HG03196 (cell line): ENCODE results near the gene AANAT.

ENCODE experiments used
- ATAC-seq: cut with Tn5 transposase; IDR thresholded peaks from one replicate; pipeline ENCODE4 v1.9.1; 2021; ENCODE audit not compliant: unreplicated experiment

The AANAT gene

DNA sequence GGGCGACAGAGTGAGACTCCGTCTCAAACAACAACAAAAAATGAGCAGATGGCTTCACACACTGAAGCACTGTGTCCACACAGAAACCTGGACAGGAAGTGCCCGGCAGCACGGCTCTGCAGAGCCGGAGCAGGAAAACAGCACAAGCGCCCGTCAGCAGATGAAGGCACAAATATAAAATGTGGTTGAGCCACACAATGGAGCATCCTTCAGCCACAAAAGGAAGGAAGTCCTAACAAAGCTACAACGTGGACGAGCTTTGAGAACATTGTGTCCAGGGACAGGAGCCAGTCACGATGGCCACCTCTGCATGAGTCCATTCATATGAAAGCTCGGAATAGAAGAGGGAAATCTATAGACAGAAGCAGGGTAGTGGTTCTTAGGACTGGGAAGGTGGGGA lies 18.2 kb downstream of the AANAT start:
- ATAC-seq: no peak

DNA sequence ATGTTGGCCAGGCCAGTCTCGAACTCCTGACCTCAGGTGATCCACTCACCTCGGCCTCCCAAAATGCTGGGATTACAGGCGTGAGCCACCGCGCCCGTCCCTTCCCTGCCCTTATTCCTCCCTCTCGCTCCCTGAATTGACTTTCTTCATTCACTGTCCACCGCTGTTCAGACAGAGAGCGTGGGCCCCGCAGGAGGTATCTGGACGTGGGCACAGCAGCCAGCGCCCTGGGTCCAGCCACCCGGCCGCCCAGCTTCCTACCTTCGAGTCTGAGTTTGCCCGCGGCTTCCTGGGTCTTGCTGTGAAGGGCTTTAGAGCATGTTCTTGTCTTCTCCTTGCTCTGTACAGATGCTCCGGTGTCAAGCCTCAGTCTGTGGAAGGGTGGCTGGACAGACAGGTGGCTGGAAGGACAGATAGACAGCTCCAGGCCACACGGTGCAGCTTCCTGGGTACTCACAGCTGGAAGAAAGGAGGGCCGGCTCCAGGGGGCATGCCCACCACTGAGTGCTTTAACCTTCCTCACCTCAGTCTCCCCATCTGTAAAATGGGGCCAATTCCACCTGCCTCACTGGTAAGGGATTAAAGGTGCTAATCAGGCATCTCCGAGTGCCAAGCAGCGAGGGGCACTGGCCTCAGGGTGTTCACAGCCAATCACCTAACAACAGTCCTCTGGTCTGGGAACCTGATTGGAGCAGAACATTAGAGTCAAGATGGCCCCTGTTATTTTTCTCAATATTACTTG lies 20.2 kb downstream of the AANAT start:
- ATAC-seq: no peak

DNA sequence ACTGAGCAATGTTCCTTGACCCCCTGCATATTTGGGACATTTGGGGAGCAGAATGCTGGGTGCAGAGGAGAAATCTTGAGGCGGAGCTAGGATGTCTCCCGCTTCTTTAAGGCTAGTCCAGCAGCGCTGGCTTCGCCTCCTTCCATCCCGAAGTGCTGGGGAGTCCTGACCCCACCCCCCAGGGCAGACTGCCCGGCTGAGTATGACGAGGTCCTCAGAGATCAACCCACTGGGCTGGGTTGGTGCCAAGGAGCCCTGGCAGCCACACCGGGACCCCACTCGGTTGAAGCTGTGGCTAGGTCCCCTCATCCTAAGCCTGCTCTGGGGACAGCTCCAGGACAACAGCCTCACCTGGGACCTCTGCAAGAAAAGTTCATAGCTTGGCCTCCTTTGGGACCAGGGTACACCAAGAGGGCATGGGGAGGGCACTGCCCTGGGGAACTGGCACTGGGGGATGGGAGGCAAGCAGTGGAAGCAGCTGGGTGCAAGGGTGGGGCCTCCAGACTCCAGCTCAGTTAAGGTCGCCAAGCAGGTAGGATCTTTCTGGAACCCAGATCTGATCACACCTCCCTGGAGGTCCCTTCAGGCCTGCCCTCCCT lies 22.8 kb downstream of the AANAT start:
- no peak for ATAC-seq

DNA sequence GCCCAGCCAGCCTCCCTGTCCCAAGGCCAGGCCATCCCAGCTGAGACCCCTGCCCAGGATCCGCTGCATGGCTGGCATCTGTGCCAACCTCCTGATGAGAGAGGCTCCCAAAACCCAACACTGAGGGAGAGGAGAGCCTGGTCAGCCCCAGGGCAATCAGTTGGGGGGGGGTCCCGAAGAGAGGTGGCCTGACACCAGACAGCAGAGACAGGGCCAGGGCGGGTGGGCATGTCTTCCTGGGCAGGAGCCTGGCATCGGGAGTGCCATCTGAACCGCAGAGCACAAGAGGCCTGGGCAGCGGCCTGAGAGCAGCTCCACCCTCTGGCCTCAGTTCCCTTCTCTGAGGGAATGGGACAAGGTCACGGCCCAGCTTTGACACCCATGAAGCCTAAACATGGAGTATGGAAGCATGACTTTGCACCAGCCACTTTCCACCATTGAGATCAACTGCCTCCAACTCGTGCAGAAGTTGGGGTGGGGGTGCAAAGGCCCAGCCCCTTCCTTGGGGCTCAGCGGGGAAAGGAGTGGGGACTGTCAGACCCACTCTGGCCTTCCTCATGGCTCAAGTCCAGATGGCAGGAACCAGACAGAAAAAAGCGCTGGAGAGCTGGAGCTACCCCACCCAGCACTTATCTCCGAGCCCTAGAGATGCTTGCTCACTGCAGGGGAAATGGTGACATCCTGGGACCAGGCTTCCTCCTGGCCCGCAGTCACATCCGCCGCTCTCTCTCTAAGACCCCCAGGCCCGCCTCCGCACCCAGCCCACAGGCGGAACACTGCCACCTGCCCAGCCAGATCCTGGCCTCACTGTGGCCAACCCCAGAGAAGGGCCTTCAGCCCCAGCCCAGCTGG lies 24.1 kb downstream of the AANAT start:
- ATAC-seq: peak; percentile 12

DNA sequence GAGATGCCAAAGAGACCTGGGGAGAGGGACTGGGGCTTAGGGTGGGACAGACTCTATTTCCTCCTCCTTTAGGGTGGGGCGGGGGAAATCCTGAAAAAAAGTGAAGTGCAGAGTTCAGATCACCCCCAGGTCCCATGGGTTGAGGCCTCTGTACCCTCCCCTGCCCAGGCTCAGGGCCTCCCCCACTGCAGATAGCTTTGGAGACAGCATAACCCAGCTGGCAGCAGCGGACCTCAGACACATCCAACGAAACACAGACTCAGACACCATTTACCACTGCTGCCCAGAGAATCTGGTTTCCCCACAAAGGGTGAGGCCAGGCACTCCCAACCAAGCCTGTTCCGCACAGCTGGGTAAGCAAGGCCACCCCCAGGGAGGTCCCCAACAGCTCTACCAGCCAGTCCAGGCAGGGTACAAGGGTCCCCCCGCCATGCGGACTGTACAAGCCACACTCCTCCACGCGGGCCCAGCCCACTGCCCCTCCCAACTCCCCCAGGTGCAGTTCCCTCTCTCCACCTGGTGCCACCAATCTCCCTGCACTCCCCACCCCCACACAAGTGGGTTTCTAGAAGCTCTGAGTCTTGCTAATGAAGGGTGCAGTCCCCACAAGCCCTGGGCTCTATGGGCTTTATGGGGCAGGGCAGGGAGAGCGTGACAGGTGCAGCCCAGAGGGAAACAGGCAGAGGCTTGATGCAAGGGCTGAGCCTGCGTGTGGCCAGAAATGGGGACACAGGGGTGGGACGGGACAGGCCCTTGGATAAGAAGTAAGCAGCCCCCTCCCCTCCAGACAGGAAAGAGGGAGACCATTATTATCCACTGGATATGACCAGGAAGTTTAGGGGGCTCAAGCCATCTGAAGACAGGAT lies 25.0 kb downstream of the AANAT start:
- peak; percentile 35 for ATAC-seq

DNA sequence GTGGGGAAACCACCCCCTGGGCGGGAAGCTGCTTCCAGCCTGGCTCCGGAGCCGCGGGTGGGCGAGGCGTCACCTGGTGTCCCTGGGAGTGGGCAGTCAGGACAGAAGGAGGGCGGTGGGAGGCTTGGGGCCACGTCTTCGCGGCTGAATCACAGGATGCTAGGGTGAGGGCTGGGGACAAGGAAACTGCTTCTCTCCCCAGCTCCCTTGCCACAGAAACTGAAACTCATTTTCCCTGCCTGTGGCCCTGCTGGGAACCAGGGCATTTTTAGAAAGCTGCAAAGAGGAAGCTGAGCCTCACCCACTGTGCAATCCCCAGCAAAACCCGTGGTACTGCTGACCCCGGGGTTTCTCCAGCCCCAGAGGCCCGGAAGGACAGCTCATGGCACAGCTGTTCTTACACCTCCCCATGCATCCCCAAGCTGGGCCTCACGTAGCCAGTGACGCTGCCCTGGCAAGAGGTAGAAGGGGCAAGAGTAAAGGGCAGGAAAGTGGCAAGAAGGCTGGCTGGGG lies 25.6 kb downstream of the AANAT start:
- ATAC-seq: peak; percentile 46

DNA sequence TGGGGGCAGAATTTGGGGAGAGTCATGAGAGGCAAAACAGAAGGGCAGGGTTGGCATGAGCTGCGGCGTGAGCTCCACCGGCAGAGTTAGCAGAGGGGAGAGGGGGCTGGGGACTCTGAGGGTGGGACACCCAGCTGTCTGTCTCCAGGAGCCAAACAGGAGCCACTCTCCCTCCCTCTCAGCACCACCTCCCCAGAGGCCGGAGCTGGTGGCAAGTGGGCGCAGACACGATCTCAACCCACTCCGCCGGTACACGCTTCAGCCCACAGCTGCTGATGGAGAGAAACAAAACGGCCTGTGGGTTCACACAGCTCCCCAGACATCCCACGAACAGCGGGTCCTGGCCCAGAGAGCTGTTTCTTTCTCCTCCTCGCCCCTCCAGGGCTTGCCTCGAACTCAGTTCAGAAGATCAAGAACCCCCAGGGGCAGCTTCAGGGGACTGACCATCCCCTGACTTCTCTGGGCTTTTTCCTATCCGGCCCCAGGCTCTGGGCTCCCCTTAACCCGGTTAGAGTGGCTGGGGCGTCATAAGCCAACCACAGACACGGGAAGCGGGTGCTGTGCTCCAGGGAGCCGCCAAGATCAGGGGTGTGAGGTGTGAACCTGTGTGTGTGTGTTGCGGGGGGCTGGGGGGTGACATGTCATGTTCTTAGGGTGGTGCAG lies 26.2 kb downstream of the AANAT start:
- no peak for ATAC-seq

DNA sequence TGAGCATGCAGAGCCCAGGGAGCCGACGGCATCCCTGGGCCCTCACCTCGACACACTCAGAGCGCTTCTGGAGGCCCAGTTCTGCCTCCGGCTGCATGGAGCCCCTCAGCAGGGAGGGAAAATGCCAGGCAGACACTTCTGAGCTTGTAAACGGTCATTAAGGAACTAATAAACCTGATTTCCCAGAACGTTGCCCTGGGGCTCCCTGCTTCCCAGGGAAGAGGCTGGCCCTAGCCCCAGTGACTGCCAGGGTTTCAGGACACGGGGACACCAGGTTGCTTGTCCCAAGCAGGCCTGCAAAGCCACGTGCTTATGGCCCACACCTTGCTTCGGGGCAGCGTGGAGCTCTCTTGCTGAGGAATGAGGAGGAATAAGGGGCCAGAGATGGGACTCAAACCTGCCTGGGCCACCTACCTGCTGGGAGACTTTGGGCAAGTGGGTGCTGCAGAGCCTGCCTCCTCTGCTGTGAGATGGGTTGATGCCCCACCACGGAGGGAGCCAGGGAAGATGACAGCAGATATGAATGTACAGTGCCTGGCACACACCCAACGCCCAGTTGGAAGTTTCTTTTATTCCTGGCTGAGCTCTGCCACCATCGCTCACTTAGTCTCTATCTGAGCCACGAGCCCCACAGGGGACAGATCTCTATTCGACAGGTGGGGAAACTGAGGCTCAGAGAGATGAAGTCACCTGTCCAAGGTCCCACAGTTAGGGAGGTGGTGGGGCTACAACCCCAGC lies 28.4 kb downstream of the AANAT start:
- ATAC-seq: no peak

DNA sequence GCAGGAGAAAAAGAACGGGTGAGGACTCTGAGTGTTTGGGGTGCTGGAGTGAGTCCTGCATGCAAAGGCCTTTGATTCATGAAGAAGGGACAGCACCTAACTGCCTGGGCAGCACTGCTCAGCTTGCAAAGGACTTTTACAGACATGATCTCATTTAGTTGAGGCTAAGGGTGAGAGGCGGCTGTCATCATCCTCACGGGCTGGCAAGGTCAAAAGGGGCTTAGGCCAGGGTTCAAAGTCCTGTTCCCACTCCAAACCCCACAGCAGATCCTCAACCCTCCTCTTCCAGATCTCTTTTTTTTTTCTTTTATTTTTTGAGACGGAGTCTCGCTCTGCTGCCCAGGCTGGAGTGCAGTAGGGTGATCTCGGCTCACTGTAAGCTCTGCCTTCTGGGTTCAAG lies 29.1 kb downstream of the AANAT start:
- ATAC-seq: no peak

DNA sequence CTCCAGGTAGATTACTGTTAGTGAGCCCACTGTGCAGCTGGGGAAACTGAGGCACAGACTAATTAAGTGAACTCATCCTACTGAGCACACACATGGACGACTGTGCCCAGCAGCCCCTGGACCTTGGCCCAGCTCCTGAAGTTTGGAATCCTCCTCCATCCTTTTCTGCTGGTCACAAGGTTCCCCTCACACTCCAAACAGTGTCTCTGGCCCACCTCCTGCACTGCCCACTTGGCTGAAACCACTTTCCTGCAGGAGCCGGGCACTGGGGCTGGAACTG lies 30.2 kb downstream of the AANAT start:
- ATAC-seq: no peak

DNA sequence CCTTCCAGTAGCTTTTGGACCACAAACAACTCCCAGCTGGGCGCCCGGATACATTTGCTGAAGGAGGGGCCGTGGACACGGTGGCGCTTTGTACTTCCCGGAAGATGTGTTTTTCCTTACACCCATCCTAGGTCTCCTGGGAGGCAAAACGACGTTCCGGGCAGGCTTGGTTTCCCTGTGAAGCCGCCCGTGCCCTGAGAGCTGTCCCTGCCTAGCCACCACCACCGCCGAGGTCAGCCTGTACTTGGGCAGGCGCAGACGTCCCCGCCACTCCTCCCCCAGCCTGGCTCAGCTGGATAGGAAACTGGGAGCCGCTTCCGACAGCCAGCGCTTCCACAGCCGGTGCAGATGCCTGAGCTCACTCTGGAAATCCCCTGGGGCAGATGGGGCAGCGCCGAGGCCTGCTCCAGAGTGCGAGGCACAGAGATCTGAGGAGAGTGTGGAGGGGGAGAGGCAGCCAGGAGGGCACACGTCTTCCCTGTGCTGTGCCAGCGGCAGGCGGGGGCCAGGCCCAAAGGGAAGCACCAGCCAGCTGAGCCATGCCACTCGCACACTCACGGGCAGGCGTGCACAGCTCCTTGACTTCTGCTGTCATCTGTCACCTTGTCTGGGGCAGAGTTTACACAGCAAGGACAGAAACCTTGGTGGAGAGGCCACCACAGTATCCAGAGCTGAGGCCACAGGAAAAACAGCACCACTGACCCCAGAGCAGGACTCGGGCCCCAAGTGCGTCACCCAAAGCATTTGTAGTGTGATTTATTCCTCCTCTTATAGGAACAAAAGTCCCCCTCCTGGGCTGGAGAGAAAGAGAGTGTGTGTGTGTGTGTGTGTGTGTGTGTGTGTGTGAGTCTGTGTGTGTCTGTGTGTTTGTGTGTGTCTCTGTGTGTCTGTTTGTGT lies 30.8 kb downstream of the AANAT start:
- ATAC-seq: no peak

DNA sequence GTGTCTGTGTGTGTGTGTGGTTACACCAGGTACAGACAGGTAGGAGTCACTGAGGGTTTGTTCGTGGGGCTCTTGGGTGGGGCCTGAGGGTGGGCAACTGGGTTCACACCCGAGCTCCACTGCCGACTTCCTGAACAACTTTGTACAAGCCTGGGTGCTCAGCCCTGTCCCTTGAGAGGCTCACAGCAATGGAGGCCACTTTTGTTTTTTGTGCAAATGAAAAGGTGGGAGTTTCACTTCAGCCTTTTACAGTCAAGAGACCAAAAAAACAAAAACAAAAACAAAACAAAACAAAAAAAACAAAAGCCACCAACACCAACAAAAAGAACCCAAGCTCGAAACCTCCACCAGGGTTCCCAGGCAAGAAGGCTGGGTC lies 31.5 kb downstream of the AANAT start:
- no peak for ATAC-seq

DNA sequence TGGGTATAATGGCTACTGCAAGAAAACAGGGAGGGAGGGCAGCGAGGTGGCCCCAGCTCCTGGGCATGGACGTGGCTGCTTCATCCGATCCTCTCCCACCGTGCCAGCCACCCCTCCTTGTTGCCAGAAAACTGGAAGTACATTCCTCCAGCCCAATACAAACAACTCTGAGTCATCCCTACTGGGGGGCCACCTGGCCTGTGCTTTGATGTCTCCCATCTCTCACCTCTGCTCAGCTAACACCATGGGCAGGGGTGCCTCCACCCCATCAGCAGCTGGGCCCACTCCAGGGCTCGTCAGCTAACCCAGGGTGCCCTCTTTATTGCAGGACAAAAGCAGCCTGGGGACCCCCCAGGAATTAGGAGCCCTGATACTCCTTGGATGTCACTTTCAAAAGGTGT lies 31.9 kb downstream of the AANAT start:
- ATAC-seq: no peak

DNA sequence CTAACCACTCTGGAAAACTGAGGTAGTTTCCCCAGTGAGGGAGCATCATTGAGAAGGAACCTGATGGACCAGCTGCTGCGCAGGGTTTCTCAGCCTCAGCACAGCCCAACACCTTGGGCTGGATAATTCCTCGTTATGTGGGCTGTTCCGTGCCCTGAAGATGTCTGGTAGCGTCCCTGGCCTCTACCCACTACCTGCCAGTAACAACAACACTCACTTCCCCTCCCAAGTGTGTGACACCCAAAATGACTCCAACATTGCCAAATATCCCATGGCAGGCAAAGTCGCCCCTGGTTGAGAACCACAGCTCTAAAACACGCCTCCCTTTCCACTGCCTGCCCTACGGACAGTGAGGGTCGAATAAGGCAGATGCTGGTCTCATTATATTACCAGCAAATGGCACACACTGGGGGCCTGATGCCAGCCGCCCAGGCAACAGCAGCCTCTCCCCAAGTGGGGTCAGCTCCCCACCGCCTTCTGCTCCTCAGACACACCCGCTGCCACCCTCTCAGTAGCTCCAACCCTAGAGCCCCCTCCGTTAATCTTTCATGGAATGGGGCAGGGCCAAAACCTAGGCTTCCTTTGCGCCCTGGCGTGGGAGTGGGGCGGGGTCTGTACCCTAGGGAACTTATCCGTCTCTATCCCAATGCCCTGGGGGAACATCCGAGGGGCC lies 32.8 kb downstream of the AANAT start:
- ATAC-seq: no peak

DNA sequence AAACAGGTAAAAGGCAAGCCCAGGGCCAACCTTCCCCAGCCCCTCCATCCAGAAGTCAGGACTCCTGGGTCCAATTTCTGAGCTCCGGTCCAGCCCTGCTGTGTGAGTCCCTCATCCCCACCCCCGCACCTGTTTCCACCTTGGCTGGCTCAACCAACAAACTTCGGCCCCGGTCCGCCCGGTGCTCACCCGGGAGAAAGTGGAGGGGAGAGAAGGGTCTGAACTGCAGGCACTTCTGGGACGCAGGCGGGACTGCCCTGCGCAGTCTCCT lies 33.3 kb downstream of the AANAT start:
- ATAC-seq: no peak

DNA sequence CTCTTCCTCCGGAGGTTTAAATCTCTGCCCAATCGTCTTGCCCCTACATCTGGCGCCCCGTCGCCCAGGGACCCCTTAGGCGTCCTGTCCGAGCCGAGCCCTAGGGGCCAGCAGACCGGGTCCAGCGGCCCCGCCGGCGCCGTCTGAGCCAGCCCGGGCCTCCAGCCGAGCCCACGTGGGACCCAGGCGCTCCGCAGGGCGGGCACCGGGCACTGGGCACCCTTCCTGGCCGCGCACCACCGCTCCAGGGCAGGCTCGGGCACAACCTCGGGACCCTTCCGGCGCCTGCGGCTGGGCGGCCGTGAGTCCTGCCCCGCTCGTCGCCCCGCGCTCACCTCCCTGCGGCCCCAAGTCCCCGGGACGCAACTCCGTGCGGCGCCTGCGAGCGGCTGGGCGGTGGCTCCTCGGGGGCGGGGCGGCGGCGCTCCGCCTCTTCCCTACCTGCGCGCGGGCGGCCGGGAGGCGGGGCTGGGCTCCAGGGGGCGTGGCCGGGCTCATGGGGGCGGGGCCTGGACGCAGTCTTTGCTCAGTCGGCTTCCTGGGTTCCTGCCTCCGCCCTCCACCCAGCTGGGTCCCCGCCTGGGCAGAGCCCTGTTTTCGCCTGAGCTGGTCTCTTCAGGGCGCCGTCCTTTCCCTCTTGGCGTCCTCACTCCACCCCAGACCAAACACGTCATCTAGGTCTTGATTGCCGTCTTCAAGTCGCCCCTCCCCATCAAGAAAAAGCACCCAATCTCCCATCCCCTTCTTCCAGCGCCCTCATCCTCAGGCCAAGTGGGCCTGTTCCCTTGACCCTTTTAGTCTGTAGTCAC lies 33.8 kb downstream of the AANAT start, which contains the start of gene RHBDF2:
RHBDF2 (minus strand) TSS at position 406 of the 809 bp plus-strand sequence. CDS start 19,899 bp downstream, outside the sequence.
- ATAC-seq: peak; percentile 65

DNA sequence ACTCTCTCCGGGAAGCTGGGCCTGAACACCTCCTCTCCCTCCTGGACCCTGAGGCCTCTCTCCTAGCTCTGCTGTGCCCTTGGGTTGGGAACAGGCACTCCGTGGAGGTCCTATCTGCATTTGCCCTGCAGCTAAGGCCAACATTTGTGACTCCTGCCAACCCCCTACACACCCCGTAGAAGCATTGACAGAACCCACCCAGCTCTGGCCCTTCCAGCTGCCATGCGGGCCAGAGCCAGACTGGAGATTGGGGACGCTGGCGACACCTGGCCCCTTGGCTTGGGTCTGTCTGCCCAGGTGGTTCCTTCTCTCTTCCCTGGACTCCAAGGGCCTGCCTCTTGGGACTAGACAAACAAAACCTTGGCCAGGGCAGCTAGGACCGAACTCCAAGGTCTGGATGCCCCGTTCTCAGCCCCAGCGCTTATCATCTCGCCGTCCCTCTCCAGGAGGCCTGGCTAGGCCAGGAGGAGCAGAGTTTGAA lies 34.5 kb downstream of the AANAT start:
- ATAC-seq: no peak
